Activated CD4-positive, alpha-beta T cell treated with anti-CD3 and anti-CD28 coated beads, Interleukin-2, amount 10 ng/mL, durations not matched to agents 24 days and 14 days (primary cell): ENCODE measurements around the gene CTNNA3. TPM values are rescaled to one million over a fixed set of nuclear protein-coding genes. Genes with fewer than 3 reads are reported as not detected.
"Not testable (repeated sequence)": the region's sequence is repeated elsewhere in the genome, so short reads cannot be mapped to it uniquely, and the experiment has no call there.

Experiments used
- DNase-seq: peaks from one replicate; pipeline ENCODE4 v3.0.0; 2022
- H3K27ac Mint-ChIP-seq: one replicate; pipeline ENCODE4 v1.8.0; 2022; ENCODE audit warnings: mild to moderate bottlenecking, mixed read lengths
- H3K27me3 Mint-ChIP-seq: one replicate; pipeline ENCODE4 v1.8.0; 2022; ENCODE audit warnings: mixed read lengths
- H3K36me3 Mint-ChIP-seq: one replicate; pipeline ENCODE4 v1.8.0; 2022; ENCODE audit warnings: low read depth, mild to moderate bottlenecking, mixed read lengths
- H3K4me1 Mint-ChIP-seq: one replicate; pipeline ENCODE4 v1.8.0; 2021; ENCODE audit warnings: mixed read lengths
- H3K4me3 Mint-ChIP-seq: one replicate; pipeline ENCODE4 v1.8.0; 2022; ENCODE audit warnings: mild to moderate bottlenecking, moderate library complexity, mixed read lengths
- H3K9me3 Mint-ChIP-seq: one replicate; pipeline ENCODE4 v1.8.0; 2021; ENCODE audit warnings: mixed read lengths
- intact Hi-C: fragments of 100-400 bp; cut with micrococcal nuclease; formaldehyde crosslinking; loops from one replicate; pipeline ENCODE4 v1.15.1; 2023
- total RNA-seq: library from RNA; stranded (reverse); gene quantifications from 2 replicates; pipeline ENCODE4 v1.2.3, GENCODE V29; 2022

CTNNA3 gene
- total RNA-seq, 1 donor from 2014 or later: not detected

- H3K27me3 Mint-ChIP-seq: peaks cover 17% of the 10 kb centered on the region
- not testable (repeated sequence) for H3K36me3 Mint-ChIP-seq, H3K27ac Mint-ChIP-seq, H3K4me1 Mint-ChIP-seq, H3K9me3 Mint-ChIP-seq, DNase-seq, H3K4me3 Mint-ChIP-seq
- intact Hi-C loops: loop anchor here (10.0 kb wide), 1 partner anchor 464 kb away; no protein-coding TSS in a partner anchor
These were observed 5.5 kb downstream of the CTNNA3 start for GRCh38 chr10:67690540-67690939.

DNA sequence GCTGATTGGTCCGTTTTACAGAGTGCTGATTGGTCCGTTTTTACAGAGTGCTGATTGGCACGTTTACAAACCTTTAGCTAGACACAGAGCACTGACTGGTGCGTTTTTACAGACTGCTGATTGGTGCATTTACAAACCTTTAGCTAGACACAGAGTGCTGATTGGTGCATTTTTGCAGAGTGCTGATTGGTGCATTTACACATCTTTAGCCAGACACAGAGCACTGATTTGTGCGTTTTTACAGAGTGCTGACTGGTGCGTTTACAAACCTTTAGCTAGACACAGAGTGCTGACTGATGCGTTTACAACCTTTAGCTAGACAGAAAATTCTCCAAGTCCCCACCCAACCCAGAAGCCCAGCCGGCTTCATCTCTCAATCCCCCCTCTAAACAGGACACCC, 11.9 kb downstream of the CTNNA3 start:
- H3K9me3 Mint-ChIP-seq: peaks cover 17% of the 10 kb centered on the region
- DNase-seq, H3K36me3 Mint-ChIP-seq, H3K27ac Mint-ChIP-seq, intact Hi-C loops, H3K4me1 Mint-ChIP-seq, H3K27me3 Mint-ChIP-seq, H3K4me3 Mint-ChIP-seq: not testable (repeated sequence)

DNA sequence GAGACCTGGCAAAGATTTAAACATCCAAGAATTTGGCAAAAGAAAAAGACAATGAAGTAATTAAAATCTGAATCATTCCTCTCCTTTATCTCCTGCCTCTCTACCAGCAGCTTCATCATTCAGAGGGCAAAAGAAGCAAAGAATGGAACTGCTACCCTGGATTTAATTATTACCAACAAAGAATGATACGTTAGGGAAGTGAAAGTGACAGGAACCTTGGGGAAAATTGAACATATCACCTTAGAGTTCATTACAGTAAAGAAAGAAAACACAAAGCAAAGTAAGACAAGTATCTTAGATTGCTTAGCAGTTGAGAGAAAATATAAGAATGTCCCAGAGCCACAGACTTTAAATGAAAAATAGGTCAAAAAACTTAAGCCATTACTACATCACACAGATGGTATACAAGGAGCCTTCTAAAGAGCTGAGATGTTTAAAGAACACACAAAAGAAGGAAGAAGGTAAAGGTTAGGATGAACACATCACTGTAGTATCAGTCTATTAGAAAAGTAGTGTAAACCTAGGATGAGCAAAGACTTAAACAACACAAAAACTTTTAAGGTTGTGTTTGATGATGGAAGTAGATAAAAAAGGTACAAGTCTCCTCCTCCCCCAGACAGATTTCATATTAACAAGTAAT, 17.5 kb downstream of the CTNNA3 start:
- peaks cover 23% of the 10 kb centered on the region for H3K27me3 Mint-ChIP-seq
- H3K4me1 Mint-ChIP-seq: no peaks in the 10 kb centered on the region
- H3K36me3 Mint-ChIP-seq: no peaks in the 10 kb centered on the region
- intact Hi-C loops: no loop called here
- DNase-seq: no peak
- no peak overlapping the region for H3K27ac Mint-ChIP-seq
- peaks cover 3% of the 10 kb centered on the region for H3K9me3 Mint-ChIP-seq
- H3K4me3 Mint-ChIP-seq: no peak overlapping the region

DNA sequence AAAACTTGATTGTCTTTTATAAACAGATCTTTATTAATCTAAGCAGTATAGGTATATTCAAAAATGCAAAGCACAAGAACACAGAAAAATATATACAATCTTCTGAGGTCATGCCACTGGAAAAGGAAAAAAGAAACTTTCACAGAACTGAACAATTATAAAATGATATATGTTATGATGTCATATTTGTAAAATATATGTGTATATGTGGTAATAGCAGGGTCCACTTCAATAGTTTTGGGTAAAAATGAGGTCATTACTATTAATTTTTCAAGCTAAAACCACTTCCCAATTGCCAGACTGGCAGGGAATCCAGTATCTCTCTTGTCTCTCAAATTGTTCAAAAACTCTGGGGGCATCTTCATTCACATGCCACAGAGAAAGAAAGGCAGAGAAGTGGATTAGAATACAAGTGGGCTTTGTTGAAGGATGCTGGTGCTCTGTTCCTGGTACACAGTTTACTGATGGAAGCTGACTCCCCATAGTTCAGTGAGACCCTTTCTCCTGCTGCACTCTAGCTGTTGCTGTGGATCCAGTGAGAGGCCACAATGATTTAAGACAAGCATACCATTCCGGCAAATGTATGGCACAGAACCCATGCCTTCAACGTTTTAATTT, 19.7 kb downstream of the CTNNA3 start:
- no peak overlapping the region for H3K4me3 Mint-ChIP-seq
- no peak overlapping the region for H3K27ac Mint-ChIP-seq
- H3K36me3 Mint-ChIP-seq: no peaks in the 10 kb centered on the region
- intact Hi-C loops: no loop called here
- H3K9me3 Mint-ChIP-seq: no peaks in the 10 kb centered on the region
- no peak for DNase-seq
- no peaks in the 10 kb centered on the region for H3K4me1 Mint-ChIP-seq
- H3K27me3 Mint-ChIP-seq: peaks cover 23% of the 10 kb centered on the region

- Mint-ChIP-seq H3K27ac (no peak overlapping the region), H3K36me3 (no peaks in the 10 kb centered on the region), H3K4me1 (no peaks in the 10 kb centered on the region), H3K4me3 (no peak overlapping the region), H3K9me3 (no peaks in the 10 kb centered on the region), H3K27me3 (peaks cover 10% of the 10 kb centered on the region)
- intact Hi-C loops: no loop called here
- no peak for DNase-seq
These were observed 25.6 kb downstream of the CTNNA3 start for GRCh38 chr10:67670401-67670800.

DNA sequence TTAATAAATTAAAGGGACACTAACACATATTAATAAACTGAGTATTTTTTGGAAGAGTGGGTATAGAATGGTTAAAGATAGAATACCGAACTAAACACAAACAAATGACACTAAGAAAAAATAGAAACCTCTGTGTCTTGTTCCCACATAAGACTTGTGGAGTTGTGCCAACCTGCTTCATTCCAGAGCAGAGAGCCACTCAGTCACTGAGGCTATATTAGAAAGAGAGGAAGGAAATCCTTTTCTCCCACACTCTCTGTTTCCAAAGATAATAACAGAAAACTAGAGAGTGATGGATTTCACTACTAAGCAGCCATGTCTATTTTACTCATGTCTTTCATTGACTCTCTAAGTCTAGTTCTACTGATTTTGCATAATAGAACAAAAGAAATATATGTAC, 26.0 kb downstream of the CTNNA3 start:
- Mint-ChIP-seq H3K36me3 (no peaks in the 10 kb centered on the region), H3K4me3 (no peak overlapping the region), H3K9me3 (no peaks in the 10 kb centered on the region), H3K4me1 (no peaks in the 10 kb centered on the region), H3K27ac (no peak overlapping the region), H3K27me3 (peaks cover 8% of the 10 kb centered on the region)
- DNase-seq: no peak
- intact Hi-C loops: no loop called here

GRCh38 chr10:67668448-67668847, 27.5 kb downstream of the CTNNA3 start:
- H3K36me3 Mint-ChIP-seq: no peaks in the 10 kb centered on the region
- DNase-seq: no peak
- no peak overlapping the region for H3K27ac Mint-ChIP-seq
- H3K4me3 Mint-ChIP-seq: no peak overlapping the region
- H3K9me3 Mint-ChIP-seq: no peaks in the 10 kb centered on the region
- intact Hi-C loops: no loop called here
- no peaks in the 10 kb centered on the region for H3K4me1 Mint-ChIP-seq
- H3K27me3 Mint-ChIP-seq: peaks cover 18% of the 10 kb centered on the region

DNA sequence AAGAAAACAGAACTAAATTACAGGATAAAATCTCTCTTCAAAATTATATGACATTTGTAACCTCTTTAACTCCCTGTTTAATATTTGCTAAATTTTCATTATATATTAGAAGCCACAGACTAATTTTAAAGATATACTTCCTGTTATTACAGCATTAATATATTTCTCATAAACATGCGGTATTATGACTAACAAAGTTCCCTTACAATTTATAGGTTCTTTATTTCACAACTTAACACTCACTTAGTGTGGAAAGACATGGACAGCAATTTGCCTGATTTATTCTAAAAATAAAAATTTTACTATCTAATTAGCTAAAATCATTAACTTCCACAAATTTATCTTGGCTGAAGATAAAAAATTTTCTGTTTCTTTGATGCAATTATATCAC, 29.0 kb downstream of the CTNNA3 start:
- Mint-ChIP-seq H3K9me3 (no peaks in the 10 kb centered on the region), H3K27me3 (peaks cover 21% of the 10 kb centered on the region), H3K4me3 (no peak overlapping the region), H3K27ac (no peak overlapping the region), H3K36me3 (no peaks in the 10 kb centered on the region), H3K4me1 (no peaks in the 10 kb centered on the region)
- DNase-seq: no peak
- intact Hi-C loops: no loop called here

DNA sequence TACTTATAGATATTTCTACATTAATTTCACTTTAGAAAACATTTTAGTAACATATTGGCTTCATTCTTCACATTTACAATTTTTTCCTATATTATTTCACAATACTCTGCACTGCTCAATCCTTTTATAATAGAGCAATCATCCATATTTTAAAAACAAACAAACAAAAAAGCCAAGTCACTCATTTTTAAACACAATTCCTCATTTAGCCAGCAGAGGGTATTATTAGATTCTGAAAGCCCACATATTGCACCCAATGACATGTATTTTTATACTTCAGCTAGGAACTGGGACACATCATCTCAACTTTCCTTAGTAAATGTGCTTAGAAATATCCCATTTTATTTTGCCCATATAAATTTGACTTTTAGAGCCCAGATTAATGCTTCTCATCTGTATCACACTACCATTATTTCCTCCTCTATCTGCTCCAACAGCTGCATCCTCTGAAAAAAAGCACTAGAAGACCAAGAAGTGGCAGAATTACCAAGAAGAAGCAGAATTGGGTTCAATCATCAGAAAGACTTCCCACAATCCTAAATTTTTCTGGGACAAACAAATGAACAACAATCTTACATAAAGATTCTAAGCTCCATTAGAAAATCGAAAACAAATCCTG, 29.5 kb downstream of the CTNNA3 start:
- no peaks in the 10 kb centered on the region for H3K4me1 Mint-ChIP-seq
- H3K27ac Mint-ChIP-seq: no peak overlapping the region
- H3K4me3 Mint-ChIP-seq: no peak overlapping the region
- intact Hi-C loops: loop anchor here (1.0 kb wide), 1 partner anchor 114 kb away; no protein-coding TSS in a partner anchor
- no peaks in the 10 kb centered on the region for H3K36me3 Mint-ChIP-seq
- H3K9me3 Mint-ChIP-seq: no peaks in the 10 kb centered on the region
- DNase-seq: no peak
- peaks cover 22% of the 10 kb centered on the region for H3K27me3 Mint-ChIP-seq

DNA sequence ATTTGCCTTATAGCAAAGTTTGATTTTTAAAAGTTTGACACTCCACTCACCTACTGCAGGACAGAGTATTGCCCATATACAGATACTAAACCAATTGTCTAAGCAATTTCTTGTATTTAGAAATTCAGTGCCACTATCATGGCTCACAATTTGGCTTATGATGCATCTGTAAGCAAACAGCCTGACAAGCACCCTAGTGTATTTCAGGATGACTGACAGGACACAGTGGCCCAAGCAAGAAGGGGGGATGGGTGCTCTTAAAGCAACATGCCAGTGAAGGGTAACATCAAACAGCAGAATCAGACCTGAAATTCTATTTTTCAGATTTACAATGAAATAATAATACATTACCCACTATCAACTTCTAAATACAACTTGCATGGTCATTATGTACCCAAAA, 30.5 kb downstream of the CTNNA3 start:
- intact Hi-C loops: no loop called here
- Mint-ChIP-seq H3K36me3 (no peaks in the 10 kb centered on the region), H3K4me3 (no peak overlapping the region), H3K27ac (no peak overlapping the region), H3K27me3 (peaks cover 23% of the 10 kb centered on the region), H3K4me1 (no peaks in the 10 kb centered on the region), H3K9me3 (no peaks in the 10 kb centered on the region)
- no peak for DNase-seq

GRCh38 chr10:67664942-67665341, 31.1 kb downstream of the CTNNA3 start:
- Mint-ChIP-seq H3K27me3 (peaks cover 27% of the 10 kb centered on the region), H3K9me3 (no peaks in the 10 kb centered on the region), H3K27ac (no peak overlapping the region), H3K4me1 (no peaks in the 10 kb centered on the region), H3K4me3 (no peak overlapping the region), H3K36me3 (no peaks in the 10 kb centered on the region)
- intact Hi-C loops: no loop called here
- DNase-seq: no peak

GRCh38 chr10:67663449-67664087, 32.4 kb downstream of the CTNNA3 start:
- intact Hi-C loops: no loop called here
- no peak for DNase-seq
- no peaks in the 10 kb centered on the region for H3K36me3 Mint-ChIP-seq
- H3K4me3 Mint-ChIP-seq: no peak overlapping the region
- peaks cover 28% of the 10 kb centered on the region for H3K27me3 Mint-ChIP-seq
- H3K4me1 Mint-ChIP-seq: no peaks in the 10 kb centered on the region
- no peak overlapping the region for H3K27ac Mint-ChIP-seq
- no peaks in the 10 kb centered on the region for H3K9me3 Mint-ChIP-seq

- H3K4me1 Mint-ChIP-seq: no peaks in the 10 kb centered on the region
- H3K27me3 Mint-ChIP-seq: peaks cover 30% of the 10 kb centered on the region
- DNase-seq: no peak
- H3K9me3 Mint-ChIP-seq: no peaks in the 10 kb centered on the region
- no peak overlapping the region for H3K4me3 Mint-ChIP-seq
- no peaks in the 10 kb centered on the region for H3K36me3 Mint-ChIP-seq
- intact Hi-C loops: no loop called here
- no peak overlapping the region for H3K27ac Mint-ChIP-seq
These were observed 33.6 kb downstream of the CTNNA3 start for GRCh38 chr10:67662415-67662814.

GRCh38 chr10:67659497-67659896, 36.5 kb downstream of the CTNNA3 start:
- H3K27me3 Mint-ChIP-seq: peaks cover 32% of the 10 kb centered on the region
- no peaks in the 10 kb centered on the region for H3K36me3 Mint-ChIP-seq
- intact Hi-C loops: no loop called here
- no peaks in the 10 kb centered on the region for H3K4me1 Mint-ChIP-seq
- DNase-seq: no peak
- H3K9me3 Mint-ChIP-seq: no peaks in the 10 kb centered on the region
- no peak overlapping the region for H3K4me3 Mint-ChIP-seq
- H3K27ac Mint-ChIP-seq: no peak overlapping the region
